HFFc6 (cell line): Measurements from ENCODE around the gene ARMC9. TPM values are rescaled to one million over a fixed set of nuclear protein-coding genes. Genes with fewer than 3 reads are reported as not detected.

Experiments
- DNase-seq: peaks from one replicate; pipeline ENCODE4 v3.0.0-alpha.2; 2018
- H3K27ac Mint-ChIP-seq: 2 replicates; pipeline ENCODE4 v1.8.0; 2020; ENCODE audit warnings: mild to moderate bottlenecking, mixed read lengths
- H3K27me3 Mint-ChIP-seq: 2 replicates; pipeline ENCODE4 v1.8.0; 2021; ENCODE audit warnings: mild to moderate bottlenecking, moderate library complexity, mixed read lengths; ENCODE audit not compliant: insufficient read depth
- H3K36me3 Mint-ChIP-seq: 2 replicates; pipeline ENCODE4 v1.8.0; 2021; ENCODE audit warnings: low read depth, mixed read lengths
- H3K4me1 Mint-ChIP-seq: 2 replicates; pipeline ENCODE4 v1.8.0; 2020; ENCODE audit warnings: low read depth, mixed read lengths
- H3K4me3 Mint-ChIP-seq: 2 replicates; pipeline ENCODE4 v1.8.0; 2020; ENCODE audit warnings: mild to moderate bottlenecking, moderate library complexity, mixed read lengths
- H3K9me3 Mint-ChIP-seq: 2 replicates; pipeline ENCODE4 v1.8.0; 2020; ENCODE audit warnings: mild to moderate bottlenecking, mixed read lengths
- total RNA-seq, 6 experiments: library from RNA; stranded (reverse); fragmentation: NEBNext Ultra II Directional; extraction: Animal tissue kit (Norgen Biotek cat#: 25700); gene quantifications; 2 replicates in 1 of 6; 3 replicates in 5 of 6; pipeline ENCODE4 v1.2.3, GENCODE V29; 2021
- TF ChIP-seq, protein P1 (sequence below): fragments of 200-600 bp; sonication (generic); IDR thresholded peaks from 2 replicates; pipeline ENCODE4 v1.5.0; 2021; ENCODE audit warnings: antibody characterized with exemption, mild to moderate bottlenecking

ARMC9 gene
- total RNA-seq, 6 experiments from 2014 or later, result 49.3 to 93.2 (median 55.7) TPM

DNA sequence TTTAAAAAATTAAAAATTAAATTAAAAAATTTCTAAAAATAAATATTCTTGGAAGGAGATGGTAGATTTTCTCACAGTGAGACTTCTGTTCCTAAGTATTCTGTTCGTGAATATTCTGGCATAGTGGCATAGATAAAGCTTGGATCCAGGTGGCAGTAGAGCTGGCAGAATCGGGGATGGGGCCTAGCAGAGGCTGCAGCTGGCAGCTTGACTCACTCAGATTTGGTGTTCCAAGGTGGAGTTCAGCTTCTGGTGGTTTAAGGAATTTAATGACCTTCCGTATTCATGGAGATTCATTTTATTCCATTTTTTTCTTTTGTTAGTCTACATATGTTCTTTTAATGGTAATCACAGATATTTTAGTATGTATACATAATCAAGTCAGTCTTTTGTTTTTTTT, 19.9 kb downstream of the ARMC9 start:
- H3K27me3 Mint-ChIP-seq, result no peaks in the 10 kb centered on the region; the same call in none of the 2 replicates
- H3K4me1 Mint-ChIP-seq, result peaks cover 37% of the 10 kb centered on the region
- H3K27ac Mint-ChIP-seq, result no peak overlapping the region
- TF ChIP-seq, protein P1, sequence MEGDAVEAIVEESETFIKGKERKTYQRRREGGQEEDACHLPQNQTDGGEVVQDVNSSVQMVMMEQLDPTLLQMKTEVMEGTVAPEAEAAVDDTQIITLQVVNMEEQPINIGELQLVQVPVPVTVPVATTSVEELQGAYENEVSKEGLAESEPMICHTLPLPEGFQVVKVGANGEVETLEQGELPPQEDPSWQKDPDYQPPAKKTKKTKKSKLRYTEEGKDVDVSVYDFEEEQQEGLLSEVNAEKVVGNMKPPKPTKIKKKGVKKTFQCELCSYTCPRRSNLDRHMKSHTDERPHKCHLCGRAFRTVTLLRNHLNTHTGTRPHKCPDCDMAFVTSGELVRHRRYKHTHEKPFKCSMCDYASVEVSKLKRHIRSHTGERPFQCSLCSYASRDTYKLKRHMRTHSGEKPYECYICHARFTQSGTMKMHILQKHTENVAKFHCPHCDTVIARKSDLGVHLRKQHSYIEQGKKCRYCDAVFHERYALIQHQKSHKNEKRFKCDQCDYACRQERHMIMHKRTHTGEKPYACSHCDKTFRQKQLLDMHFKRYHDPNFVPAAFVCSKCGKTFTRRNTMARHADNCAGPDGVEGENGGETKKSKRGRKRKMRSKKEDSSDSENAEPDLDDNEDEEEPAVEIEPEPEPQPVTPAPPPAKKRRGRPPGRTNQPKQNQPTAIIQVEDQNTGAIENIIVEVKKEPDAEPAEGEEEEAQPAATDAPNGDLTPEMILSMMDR, result no peak
- H3K4me3 Mint-ChIP-seq, result no peak overlapping the region
- H3K36me3 Mint-ChIP-seq, result peaks cover 44% of the 10 kb centered on the region
- no peak for DNase-seq
- H3K9me3 Mint-ChIP-seq, result no peaks in the 10 kb centered on the region

DNA sequence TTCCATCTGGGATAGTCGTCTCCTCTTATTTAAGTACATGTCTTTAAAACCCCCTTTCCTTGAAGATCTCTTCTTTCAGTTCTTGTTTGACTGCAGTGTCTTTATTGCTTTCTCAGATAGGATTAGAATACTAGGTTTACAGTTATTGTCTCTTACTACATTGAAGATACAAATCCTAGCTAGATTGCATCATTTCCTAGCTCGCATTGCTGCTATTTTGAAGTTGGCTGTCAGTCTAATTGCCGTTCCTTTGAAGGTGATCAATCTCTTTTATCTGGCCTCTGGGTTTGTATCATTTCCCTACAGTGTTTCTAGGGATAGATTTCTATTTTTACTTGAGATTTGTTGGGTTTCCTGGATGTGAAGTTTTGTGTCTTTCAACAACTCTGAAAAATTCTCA, 20.9 kb downstream of the ARMC9 start:
- TF ChIP-seq, protein P1, result no peak
- Mint-ChIP-seq H3K4me1 (peaks cover 43% of the 10 kb centered on the region), H3K9me3 (no peaks in the 10 kb centered on the region), H3K36me3 (peaks cover 44% of the 10 kb centered on the region), H3K27me3 (no peaks in the 10 kb centered on the region; the same call in none of the 2 replicates), H3K27ac (no peak overlapping the region), H3K4me3 (no peak overlapping the region)
- DNase-seq, result no peak

DNA sequence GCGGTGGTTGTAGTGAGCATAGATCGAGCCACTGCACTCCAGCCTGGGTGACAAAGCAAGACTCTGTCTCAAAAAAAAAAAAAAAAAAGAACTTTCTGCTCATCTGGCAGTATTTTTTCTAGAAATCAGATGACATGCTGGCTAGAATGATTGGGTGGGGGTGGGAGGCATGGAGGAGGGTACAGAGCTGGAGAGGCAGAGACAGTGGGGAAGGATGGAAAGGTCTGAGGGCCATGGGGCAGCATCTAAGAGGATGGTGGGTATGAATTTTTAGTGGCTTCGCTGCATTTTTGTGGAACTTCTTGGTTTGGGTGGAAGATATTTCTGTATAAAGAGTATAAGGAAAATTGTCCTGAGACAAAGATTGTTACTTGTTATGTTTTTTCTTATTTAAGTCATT, 23.3 kb downstream of the ARMC9 start:
- TF ChIP-seq, protein P1, result no peak
- H3K27ac Mint-ChIP-seq, result peak overlapping the region; percentile 87
- H3K4me1 Mint-ChIP-seq, result peaks cover 45% of the 10 kb centered on the region
- peaks cover 31% of the 10 kb centered on the region for H3K36me3 Mint-ChIP-seq
- H3K9me3 Mint-ChIP-seq, result no peaks in the 10 kb centered on the region
- DNase-seq, result no peak
- H3K27me3 Mint-ChIP-seq, result no peaks in the 10 kb centered on the region
- H3K4me3 Mint-ChIP-seq, result peak overlapping the region; percentile 71

DNA sequence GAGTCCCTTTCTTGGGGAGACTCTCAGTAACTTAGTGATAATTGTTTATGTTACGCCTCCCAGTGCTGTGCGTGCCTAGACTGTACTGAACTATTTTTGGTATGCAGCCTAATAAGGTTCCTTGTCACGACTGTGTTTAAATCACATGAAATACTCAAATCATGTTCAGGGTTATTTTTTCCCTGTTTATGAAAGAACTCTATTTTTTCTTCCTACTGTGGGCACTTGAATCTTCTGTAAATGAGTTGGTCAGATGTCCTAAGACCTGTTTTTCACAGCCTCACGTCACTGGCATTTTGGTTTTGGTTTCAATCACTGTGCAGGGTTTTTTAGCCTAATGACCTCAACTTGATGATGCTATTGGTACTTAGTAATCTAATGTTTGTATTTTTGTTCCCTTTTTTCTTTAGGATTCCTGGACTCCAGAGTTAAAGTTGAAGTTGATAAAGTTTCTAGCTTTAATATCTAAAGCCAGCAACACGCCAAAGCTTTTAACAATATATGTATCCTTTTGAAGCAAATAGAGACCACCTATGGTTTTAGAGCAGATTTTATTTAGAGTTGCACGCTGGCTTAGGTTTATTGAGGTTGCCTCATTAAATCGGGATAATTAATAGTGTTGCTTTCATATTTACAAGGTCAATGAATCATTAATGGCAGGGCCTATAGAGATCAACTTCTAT, 24.0 kb downstream of the ARMC9 start:
- peak; percentile 86 for DNase-seq
- Mint-ChIP-seq H3K27me3 (no peaks in the 10 kb centered on the region), H3K4me3 (peak overlapping the region; percentile 71), H3K27ac (peak overlapping the region; percentile 87), H3K4me1 (peaks cover 52% of the 10 kb centered on the region), H3K36me3 (peaks cover 28% of the 10 kb centered on the region), H3K9me3 (no peaks in the 10 kb centered on the region)
- TF ChIP-seq, protein P1, result no peak

DNA sequence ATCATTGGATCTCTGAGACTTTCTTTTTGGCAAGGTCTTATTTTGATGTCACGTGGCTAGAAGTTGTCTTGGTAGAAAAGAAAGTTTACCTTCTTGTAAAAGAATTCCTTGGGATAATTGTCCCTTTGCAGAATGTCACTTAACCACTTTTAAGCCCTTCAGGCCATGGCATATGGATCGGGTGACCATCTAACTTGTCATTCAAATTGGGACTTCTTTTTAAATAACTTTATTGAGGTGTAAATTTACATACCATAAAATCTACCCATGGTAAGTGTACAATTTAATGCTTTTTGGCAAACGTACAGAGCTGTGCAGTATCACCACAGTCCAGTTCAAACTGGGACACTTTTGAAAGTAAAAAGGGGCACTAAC, 24.6 kb downstream of the ARMC9 start:
- Mint-ChIP-seq H3K27ac (peak overlapping the region; percentile 87), H3K9me3 (no peaks in the 10 kb centered on the region), H3K36me3 (peaks cover 28% of the 10 kb centered on the region), H3K4me1 (peaks cover 53% of the 10 kb centered on the region), H3K27me3 (no peaks in the 10 kb centered on the region), H3K4me3 (peak overlapping the region; percentile 71)
- TF ChIP-seq, protein P1, result no peak
- no peak for DNase-seq
